ENCODE data around the gene LIPM.

GRCh38 chr10:88849234-88849633 lies 46.7 kb downstream of the LIPM start:
- TF ChIP-seq POLR2A (IDR thresholded peaks at IDR 0.05), result no peak
- TF ChIP-seq CTCF (IDR thresholded peaks at IDR 0.05), result no peak
- TF ChIP-seq EP300 (IDR thresholded peaks at IDR 0.05; ENCODE audit: low read depth), result no peak

Data from transverse colon (tissue), 3 donors.